Occipital lobe (tissue), 3 donors: ENCODE results near the gene GET3. TPM values are rescaled to one million over a fixed set of nuclear protein-coding genes. Genes with fewer than 3 reads are reported as not detected.
"Not testable (repeated sequence)": the region's sequence is repeated elsewhere in the genome, so short reads cannot be mapped to it uniquely, and the experiment has no call there.

Source experiments
- DNase-seq: peaks from one replicate; lab custom pipeline; 2025; lab: John Stamatoyannopoulos, UW
- small RNA-seq: library from RNA; depleted of rRNA; stranded (forward); fragments of <200 nt; gene quantifications from one replicate; pipeline ENCODE3, GENCODE V24; 2014
- total RNA-seq: library from RNA; depleted of rRNA; stranded (reverse); fragments of >200 nt; gene quantifications from one replicate; pipeline ENCODE4 v1.2.3, GENCODE V29; 2014

Gene GET3
- total RNA-seq, 1 donor from 2014 or later = 59.3 TPM

DNA sequence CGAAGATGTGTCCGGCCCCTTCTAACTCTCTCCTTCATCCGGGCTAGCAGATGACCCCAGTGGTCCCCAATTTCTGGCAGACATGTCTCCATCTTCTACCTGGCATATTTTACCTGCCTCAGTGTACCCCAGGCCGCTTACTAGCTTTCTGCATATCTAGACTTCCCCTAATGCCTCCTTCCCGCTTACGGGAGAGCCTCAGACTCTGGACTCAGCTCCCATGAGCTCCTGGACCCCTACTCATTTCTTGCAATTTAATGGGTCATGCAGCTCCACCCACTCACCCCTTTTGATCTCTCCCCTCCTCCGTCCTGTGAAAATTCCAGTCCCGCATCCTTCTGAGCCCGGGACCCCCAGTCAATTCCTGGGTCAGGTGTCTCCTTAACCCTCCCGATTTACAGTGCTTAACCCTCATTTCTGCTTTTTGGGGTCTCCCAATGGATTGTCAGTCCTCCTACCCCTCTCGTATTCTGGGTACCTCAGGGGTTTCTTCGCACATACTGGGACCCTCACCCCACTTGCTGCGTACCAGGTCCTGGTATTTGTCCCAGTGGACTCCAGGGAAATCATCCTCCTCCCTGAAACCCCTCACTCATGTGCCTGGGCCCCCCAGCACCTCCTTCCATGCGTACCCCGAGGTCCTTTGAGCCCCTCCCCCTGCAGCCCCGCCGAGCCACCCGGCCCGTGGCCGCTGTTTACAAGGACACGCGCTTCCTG, 53.5 kb downstream of the GET3 start:
- no peak for DNase-seq

DNA sequence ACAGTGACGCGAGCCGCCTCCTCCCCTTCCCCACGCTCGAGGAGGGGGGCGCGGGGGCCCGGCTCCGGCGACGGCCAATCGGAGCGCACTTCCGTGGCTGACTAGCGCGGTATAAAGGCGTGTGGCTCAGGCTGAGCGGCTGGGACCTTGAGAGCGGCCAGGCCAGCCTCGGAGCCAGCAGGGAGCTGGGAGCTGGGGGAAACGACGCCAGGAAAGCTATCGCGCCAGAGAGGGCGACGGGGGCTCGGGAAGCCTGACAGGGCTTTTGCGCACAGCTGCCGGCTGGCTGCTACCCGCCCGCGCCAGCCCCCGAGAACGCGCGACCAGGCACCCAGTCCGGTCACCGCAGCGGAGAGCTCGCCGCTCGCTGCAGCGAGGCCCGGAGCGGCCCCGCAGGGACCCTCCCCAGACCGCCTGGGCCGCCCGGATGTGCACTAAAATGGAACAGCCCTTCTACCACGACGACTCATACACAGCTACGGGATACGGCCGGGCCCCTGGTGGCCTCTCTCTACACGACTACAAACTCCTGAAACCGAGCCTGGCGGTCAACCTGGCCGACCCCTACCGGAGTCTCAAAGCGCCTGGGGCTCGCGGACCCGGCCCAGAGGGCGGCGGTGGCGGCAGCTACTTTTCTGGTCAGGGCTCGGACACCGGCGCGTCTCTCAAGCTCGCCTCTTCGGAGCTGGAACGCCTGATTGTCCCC, 54.2 kb downstream of the GET3 start, which contains the start of gene JUNB:
Gene JUNB, plus strand, starts transcription at position 142 of the 706 bp plus-strand sequence. Its CDS starts 286 bp downstream, at position 428.
- DNase-seq = peak; percentile 97

DNA sequence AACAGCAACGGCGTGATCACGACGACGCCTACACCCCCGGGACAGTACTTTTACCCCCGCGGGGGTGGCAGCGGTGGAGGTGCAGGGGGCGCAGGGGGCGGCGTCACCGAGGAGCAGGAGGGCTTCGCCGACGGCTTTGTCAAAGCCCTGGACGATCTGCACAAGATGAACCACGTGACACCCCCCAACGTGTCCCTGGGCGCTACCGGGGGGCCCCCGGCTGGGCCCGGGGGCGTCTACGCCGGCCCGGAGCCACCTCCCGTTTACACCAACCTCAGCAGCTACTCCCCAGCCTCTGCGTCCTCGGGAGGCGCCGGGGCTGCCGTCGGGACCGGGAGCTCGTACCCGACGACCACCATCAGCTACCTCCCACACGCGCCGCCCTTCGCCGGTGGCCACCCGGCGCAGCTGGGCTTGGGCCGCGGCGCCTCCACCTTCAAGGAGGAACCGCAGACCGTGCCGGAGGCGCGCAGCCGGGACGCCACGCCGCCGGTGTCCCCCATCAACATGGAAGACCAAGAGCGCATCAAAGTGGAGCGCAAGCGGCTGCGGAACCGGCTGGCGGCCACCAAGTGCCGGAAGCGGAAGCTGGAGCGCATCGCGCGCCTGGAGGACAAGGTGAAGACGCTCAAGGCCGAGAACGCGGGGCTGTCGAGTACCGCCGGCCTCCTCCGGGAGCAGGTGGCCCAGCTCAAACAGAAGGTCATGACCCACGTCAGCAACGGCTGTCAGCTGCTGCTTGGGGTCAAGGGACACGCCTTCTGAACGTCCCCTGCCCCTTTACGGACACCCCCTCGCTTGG, 55.0 kb downstream of the GET3 start:
- peak; percentile 55 for DNase-seq

DNA sequence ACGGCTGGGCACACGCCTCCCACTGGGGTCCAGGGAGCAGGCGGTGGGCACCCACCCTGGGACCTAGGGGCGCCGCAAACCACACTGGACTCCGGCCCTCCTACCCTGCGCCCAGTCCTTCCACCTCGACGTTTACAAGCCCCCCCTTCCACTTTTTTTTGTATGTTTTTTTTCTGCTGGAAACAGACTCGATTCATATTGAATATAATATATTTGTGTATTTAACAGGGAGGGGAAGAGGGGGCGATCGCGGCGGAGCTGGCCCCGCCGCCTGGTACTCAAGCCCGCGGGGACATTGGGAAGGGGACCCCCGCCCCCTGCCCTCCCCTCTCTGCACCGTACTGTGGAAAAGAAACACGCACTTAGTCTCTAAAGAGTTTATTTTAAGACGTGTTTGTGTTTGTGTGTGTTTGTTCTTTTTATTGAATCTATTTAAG, 55.6 kb downstream of the GET3 start:
- DNase-seq = no peak

DNA sequence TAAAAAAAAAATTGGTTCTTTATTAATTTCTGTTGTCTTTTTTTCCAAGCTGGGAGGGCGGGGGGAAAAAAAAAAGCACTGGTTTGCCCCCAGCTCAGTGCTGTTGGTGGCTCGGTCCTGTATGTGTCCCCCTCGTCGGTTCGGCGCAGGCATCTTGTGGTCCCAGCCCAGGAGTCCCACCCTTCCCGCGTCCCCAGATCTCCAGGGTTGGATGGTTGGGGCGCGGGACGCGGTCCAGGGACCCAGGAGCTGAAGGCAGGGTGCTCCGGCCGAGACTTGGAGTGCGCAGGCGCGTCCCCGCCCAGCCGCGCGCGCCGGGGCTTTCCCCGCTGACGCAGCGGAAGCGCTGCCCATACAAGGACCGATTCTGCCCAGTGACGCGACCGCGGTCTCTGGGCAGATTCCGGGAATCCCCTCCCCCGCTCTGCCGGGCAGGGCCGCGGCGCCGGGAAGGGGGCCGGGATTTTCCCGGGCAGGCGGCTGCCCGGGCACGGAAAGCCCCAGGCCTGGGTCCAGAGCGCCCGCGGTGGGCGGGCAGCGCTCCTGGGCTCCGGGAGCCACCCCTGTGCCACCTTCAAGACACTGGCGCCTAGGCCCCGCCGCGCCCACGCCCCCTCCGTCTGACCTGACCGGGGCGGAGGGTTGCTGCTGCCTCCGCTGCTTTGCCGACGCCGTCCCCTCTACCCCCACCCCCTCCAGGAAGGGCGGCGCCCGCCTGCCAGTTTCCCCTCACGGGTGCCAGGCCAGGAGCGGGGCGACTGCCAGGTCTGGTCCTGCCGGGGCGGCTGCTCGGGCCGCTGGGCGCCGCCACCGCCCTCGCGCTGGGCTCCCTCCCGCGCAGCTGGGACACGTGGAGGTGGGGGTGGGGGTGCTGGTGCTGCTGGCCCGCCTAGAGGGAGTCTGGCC, 56.2 kb downstream of the GET3 start:
- DNase-seq = peak; percentile 80

DNA sequence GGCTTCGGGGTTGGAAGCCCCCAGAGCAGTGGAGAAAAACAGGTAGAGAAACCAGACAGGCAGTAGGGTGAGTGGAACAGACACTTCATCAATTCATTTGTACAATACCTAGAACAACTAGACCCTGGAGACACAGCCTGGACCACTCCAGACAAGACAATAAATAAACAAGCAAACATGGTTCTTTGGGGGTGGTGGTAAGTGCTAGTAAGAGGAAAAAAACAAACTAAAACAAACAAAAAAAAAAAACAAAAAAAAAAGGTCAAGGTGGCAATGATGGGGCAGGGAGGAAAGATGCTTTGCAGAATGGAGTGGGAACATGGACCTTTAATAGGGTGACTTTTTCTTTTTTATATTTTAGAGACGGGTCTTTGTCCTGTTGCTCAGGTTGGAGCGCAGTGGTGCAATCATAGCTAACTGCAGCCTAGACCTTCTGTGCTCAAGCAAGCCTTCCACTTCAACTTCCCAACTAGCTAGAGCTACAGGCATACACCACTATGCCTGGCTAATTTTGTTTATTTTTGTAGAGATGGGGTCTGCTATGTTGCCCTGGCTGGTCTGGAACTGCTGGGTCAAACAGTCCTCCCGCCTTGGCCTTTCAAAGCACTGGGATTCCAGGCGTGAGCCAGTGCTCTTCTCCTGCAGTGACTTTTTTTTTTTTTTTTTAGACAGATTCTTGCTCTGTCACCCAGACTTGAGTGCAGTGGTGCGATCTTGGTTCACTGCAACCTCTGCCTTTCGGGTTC, 57.1 kb downstream of the GET3 start:
- DNase-seq = no peak

DNA sequence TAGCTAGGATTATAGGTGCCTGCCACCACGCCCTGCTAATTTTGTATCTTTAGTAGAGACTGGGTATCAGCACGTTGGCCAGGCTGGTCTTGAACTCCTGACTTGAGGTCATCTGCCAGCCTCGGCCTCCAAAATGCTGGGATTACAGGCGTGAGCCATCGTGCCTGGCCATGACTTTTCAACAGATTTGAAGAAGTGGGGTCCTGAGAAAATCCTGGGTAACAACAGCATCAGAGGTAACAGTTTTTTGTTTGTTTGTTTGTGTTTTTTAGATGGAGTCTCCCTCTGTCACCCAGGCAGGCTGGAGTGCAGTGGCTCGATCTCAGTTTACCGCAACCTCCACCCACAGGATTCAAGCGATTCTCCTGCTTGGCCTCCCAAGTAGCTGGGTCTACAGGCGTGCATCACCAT, 57.7 kb downstream of the GET3 start:
- no peak for DNase-seq

DNA sequence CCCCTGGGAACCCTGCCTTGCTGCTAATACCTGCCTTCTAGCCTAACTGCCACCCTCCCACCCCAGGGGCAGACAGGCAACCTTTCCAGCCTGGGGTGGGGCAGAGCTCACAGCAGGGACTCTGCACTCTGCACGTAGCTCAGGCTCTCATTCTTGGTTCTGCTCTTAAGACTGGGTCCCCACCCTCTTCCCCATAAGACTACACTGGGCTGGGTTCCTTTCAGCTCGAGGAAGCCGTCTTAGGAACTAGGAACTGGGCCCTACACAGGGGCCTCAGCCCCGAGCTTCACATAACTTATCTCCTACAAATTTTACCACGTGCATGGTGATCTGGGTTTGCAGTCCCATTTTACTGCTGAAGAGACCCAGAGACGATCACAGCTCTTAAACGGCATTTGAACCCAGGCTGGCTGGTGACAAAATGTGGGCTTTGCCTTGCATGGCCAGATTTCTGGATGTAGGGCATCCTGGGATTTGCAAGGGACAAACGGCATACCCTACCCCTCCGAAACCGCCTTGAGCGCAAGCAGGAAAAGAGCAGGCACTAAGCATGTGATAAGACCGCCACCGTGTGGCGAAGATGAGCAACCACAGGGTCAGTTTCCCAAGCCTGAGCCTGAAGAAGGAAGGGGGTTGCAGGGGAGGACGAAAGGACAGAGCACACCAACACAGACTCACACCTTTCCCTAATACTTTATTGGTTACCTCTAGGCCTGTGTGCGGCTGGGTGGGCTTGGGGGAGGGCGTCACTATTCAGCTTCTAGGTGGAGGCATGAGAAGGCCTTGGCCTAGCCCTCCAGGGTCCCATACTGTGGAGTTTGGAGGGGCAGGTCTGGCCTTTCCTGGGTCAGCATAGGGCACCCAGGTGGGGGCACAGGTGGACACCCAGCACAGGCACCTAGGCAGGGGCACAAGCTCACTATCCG, 59.1 kb downstream of the GET3 start:
- DNase-seq = peak; percentile 64

DNA sequence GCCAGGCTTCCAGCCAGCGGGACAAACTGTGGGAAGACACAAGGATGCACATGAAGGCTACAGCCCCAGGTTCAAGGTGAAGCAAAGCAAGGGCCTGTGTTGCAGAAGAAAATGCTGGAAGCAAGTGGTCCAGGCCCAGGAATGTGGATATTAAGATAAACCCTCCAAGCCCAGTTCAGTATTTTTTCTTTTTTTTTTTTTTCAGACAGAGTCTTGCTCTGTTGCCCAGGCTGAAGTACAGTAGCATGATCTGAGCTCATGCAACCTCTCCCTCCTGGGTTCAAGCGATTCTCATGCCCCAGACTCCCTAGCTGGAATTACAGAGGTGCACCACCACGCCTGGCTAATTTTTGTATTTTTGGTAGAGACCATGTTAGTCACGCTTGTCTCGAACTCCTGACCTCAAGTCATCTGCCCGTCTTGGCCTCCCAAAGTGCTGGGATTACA, 59.9 kb downstream of the GET3 start:
- DNase-seq = no peak

DNA sequence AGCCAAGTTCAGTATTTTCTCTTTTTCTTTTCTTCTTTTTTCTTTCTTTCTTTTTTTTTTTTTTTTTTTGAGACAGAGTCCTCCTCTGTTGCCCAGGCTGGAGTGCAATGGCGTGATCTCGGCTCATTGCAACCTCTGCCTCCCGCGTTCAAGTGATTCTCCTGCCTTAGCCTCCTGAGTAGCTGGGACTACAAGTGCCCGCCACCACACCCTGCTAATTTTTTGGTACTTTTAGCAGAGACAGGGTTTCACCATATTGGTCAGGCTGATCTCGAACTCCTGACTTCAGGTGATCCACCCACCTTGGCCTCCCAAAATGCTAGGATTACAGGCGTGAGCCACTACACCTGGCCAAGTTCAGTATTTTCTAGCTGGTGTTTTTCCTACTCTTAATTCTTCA, 60.3 kb downstream of the GET3 start:
- DNase-seq = not testable (repeated sequence)

Small RNAs within 50 kb of the gene (small RNA-seq; reads per million reads assigned to genes)
- gene MIR5684 (not detected), gene SNORD41 (29.6 reads per million, percentile 94 among the genes with 10 or more reads in this experiment)

Other genes with a start within 250 kb of the GET3 start
- 34.0 TPM for gene ZNF564, start 186.0 kb upstream of the GET3 start, total RNA-seq
- gene ZNF490, start 126.7 kb upstream of the GET3 start, total RNA-seq = 11.4 TPM
- 27.6 TPM for gene ZNF791, start 126.6 kb upstream of the GET3 start, total RNA-seq
- gene MAN2B1, start 70.8 kb upstream of the GET3 start, total RNA-seq = 17.2 TPM
- 10.3 TPM for gene WDR83, start 70.7 kb upstream of the GET3 start, total RNA-seq
- gene DHPS, start 55.6 kb upstream of the GET3 start, total RNA-seq = 79.7 TPM
- gene GNG14, start 49.5 kb upstream of the GET3 start, total RNA-seq = not detected
- gene FBXW9, start 40.9 kb upstream of the GET3 start, total RNA-seq = 6.4 TPM
- gene TNPO2, start 13.6 kb upstream of the GET3 start, total RNA-seq = 54.0 TPM
- 138 TPM for gene TRIR, start 2.8 kb upstream of the GET3 start, total RNA-seq
- 0.16 TPM for gene BEST2, start 14.3 kb downstream of the GET3 start, total RNA-seq
- 20.3 TPM for gene HOOK2, start 38.1 kb downstream of the GET3 start, total RNA-seq
- 22.6 TPM for gene JUNB, start 54.0 kb downstream of the GET3 start, total RNA-seq
- gene PRDX2, start 64.3 kb downstream of the GET3 start, total RNA-seq = 174 TPM
- 0.62 TPM for gene THSD8, start 64.6 kb downstream of the GET3 start, total RNA-seq
- gene RNASEH2A, start 69.1 kb downstream of the GET3 start, total RNA-seq = 15.8 TPM
- 2.0 TPM for gene RTBDN, start 97.1 kb downstream of the GET3 start, total RNA-seq
- gene MAST1, start 101.0 kb downstream of the GET3 start, total RNA-seq = 35.1 TPM
- 4.5 TPM for gene DNASE2, start 144.0 kb downstream of the GET3 start, total RNA-seq
- 0.31 TPM for gene KLF1, start 149.7 kb downstream of the GET3 start, total RNA-seq
- 14.7 TPM for gene GCDH, start 153.7 kb downstream of the GET3 start, total RNA-seq
- not detected for gene SYCE2, start 181.8 kb downstream of the GET3 start, total RNA-seq
- gene FARSA, start 196.2 kb downstream of the GET3 start, total RNA-seq = 46.8 TPM
- 280 TPM for gene CALR, start 201.1 kb downstream of the GET3 start, total RNA-seq
- 21.8 TPM for gene RAD23A, start 208.4 kb downstream of the GET3 start, total RNA-seq
- gene GADD45GIP1, start 219.7 kb downstream of the GET3 start, total RNA-seq = 13.3 TPM
- gene DAND5, start 232.1 kb downstream of the GET3 start, total RNA-seq = not detected